Measurements from ENCODE around the gene HDAC1. TPM values are rescaled to one million over a fixed set of nuclear protein-coding genes. Genes with fewer than 3 reads are reported as not detected.
A peak's percentile ranks its signal among the peaks of the same experiment; 100 is the strongest.

The HDAC1 gene
- total RNA-seq, 1 donor from 2014 or later = 68.9 TPM

- no peaks in the 10 kb centered on the region for H3K9me3 ChIP-seq
- ATAC-seq (peak; percentile 30 to 62), DNase-seq (peak; percentile 84)
- no peak overlapping the region for H3K4me3 ChIP-seq
- intact Hi-C loops (cut with DNase I) = no loop called here
- peak overlapping the region; percentile 49 for H3K27ac ChIP-seq
- H3K36me3 ChIP-seq = peaks cover 12% of the 10 kb centered on the region
- TF ChIP-seq CTCF (IDR thresholded peaks at IDR 0.05) = no peak
- no peaks in the 10 kb centered on the region for H3K27me3 ChIP-seq (ENCODE audit: low read depth)
- peaks cover 70% of the 10 kb centered on the region for H3K4me1 ChIP-seq
Measured at GRCh38 chr1:32336963-32337675, 45.2 kb downstream of the HDAC1 start.

- H3K27me3 ChIP-seq (ENCODE audit: low read depth) = no peaks in the 10 kb centered on the region
- no peak overlapping the region for H3K27ac ChIP-seq
- peak; percentile 70 for DNase-seq
- intact Hi-C loops (cut with DNase I) = no loop called here
- peaks cover 3% of the 10 kb centered on the region for H3K36me3 ChIP-seq
- no peaks in the 10 kb centered on the region for H3K9me3 ChIP-seq
- H3K4me1 ChIP-seq = peaks cover 68% of the 10 kb centered on the region
- H3K4me3 ChIP-seq = no peak overlapping the region
- no peak for TF ChIP-seq CTCF (IDR thresholded peaks at IDR 0.05)
- peak in 1 of 2 donors; percentile 59 for ATAC-seq
Measured at GRCh38 chr1:32337855-32338636, 46.2 kb downstream of the HDAC1 start.

- H3K4me3 ChIP-seq = no peak overlapping the region
- ATAC-seq (no peak), DNase-seq (no peak)
- H3K27ac ChIP-seq = no peak overlapping the region
- H3K9me3 ChIP-seq = no peaks in the 10 kb centered on the region
- peaks cover 68% of the 10 kb centered on the region for H3K4me1 ChIP-seq
- H3K27me3 ChIP-seq (ENCODE audit: low read depth) = no peaks in the 10 kb centered on the region
- no peak for TF ChIP-seq CTCF (IDR thresholded peaks at IDR 0.05)
- H3K36me3 ChIP-seq = no peaks in the 10 kb centered on the region
- intact Hi-C loops (cut with DNase I) = no loop called here
Measured at GRCh38 chr1:32338637-32339145, 46.8 kb downstream of the HDAC1 start.

- H3K4me1 ChIP-seq = peaks cover 61% of the 10 kb centered on the region
- no peak overlapping the region for H3K4me3 ChIP-seq
- no peak for TF ChIP-seq CTCF (IDR thresholded peaks at IDR 0.05)
- H3K36me3 ChIP-seq = no peaks in the 10 kb centered on the region
- no peaks in the 10 kb centered on the region for H3K27me3 ChIP-seq (ENCODE audit: low read depth)
- ATAC-seq (peak; percentile 19 to 29), DNase-seq (no peak)
- intact Hi-C loops (cut with DNase I) = no loop called here
- H3K9me3 ChIP-seq = no peaks in the 10 kb centered on the region
- H3K27ac ChIP-seq = no peak overlapping the region
Measured at GRCh38 chr1:32339363-32339978, 47.6 kb downstream of the HDAC1 start.

- H3K27me3 ChIP-seq (ENCODE audit: low read depth) = no peaks in the 10 kb centered on the region
- H3K36me3 ChIP-seq = no peaks in the 10 kb centered on the region
- peaks cover 60% of the 10 kb centered on the region for H3K4me1 ChIP-seq
- no peak for DNase-seq
- TF ChIP-seq CTCF (IDR thresholded peaks at IDR 0.05) = no peak
- no peak overlapping the region for H3K27ac ChIP-seq
- no peak for ATAC-seq
- H3K9me3 ChIP-seq = no peaks in the 10 kb centered on the region
- no peak overlapping the region for H3K4me3 ChIP-seq
- intact Hi-C loops (cut with DNase I) = no loop called here
Measured at GRCh38 chr1:32341186-32341757, 49.4 kb downstream of the HDAC1 start.

Data from lower lobe of right lung (tissue), 2 donors.